Hepatocyte (in vitro differentiated cells): ENCODE results near the gene DEPP1. TPM values are rescaled to one million over a fixed set of nuclear protein-coding genes. Genes with fewer than 3 reads are reported as not detected.

ENCODE experiments used
- DNase-seq: peaks from one replicate; pipeline ENCODE4 v3.0.0-alpha.2; 2016; ENCODE audit warnings: low spot score
- H2AFZ ChIP-seq: fragments of 200-600 bp; sonication (generic); 2 replicates; pipeline ENCODE4 v1.6.0; 2016; ENCODE audit warnings: antibody characterized with exemption, mild to moderate bottlenecking
- H3K27ac ChIP-seq: fragments of 200-600 bp; sonication (generic); 2 replicates; pipeline ENCODE4 v1.5.1; 2016; ENCODE audit warnings: mild to moderate bottlenecking
- H3K27me3 ChIP-seq: fragments of 200-600 bp; sonication (generic); 2 replicates; pipeline ENCODE4 v1.6.1; 2016
- H3K36me3 ChIP-seq: fragments of 200-600 bp; sonication (generic); replicated peaks from 2 replicates; pipeline ENCODE4 v1.5.1; 2016; ENCODE audit warnings: low read depth; ENCODE audit not compliant: insufficient read depth
- H3K4me1 ChIP-seq: fragments of 200-600 bp; sonication (generic); 2 replicates; pipeline ENCODE4 v1.5.1; 2016; ENCODE audit warnings: mild to moderate bottlenecking, moderate library complexity; ENCODE audit not compliant: insufficient read depth
- H3K4me2 ChIP-seq: fragments of 200-600 bp; sonication (generic); 2 replicates; pipeline ENCODE4 v1.6.0; 2016
- H3K4me3 ChIP-seq: fragments of 200-600 bp; sonication (generic); 2 replicates; pipeline ENCODE4 v1.5.1; 2016; ENCODE audit warnings: mild to moderate bottlenecking
- H3K79me2 ChIP-seq: fragments of 200-600 bp; sonication (generic); 2 replicates; pipeline ENCODE4 v1.6.0; 2017; ENCODE audit warnings: mild to moderate bottlenecking
- H3K9me2 ChIP-seq: fragments of 200-600 bp; sonication (generic); replicated peaks from 2 replicates; pipeline ENCODE4 v1.6.0; 2017; ENCODE audit warnings: mild to moderate bottlenecking; ENCODE audit not compliant: insufficient read depth
- H3K9me3 ChIP-seq: fragments of 200-600 bp; sonication (generic); 2 replicates; pipeline ENCODE4 v1.5.1; 2016; ENCODE audit warnings: low read depth, mild to moderate bottlenecking
- H4K20me1 ChIP-seq: fragments of 200-600 bp; sonication (generic); 2 replicates; pipeline ENCODE4 v1.6.0; 2016; ENCODE audit warnings: mild to moderate bottlenecking; ENCODE audit not compliant: insufficient read depth, poor library complexity, severe bottlenecking
- EZH2 ChIP-seq: fragments of 200-600 bp; sonication (generic); IDR thresholded peaks from 2 replicates; pipeline ENCODE4 v1.6.1; 2016; ENCODE audit warnings: antibody characterized with exemption, mild to moderate bottlenecking, borderline replicate concordance
- EZH2phosphoT487 ChIP-seq: fragments of 200-600 bp; sonication (generic); IDR thresholded peaks from one replicate; pipeline ENCODE4 v1.6.1; 2018; ENCODE audit warnings: antibody characterized with exemption, mild to moderate bottlenecking, low read depth, moderate library complexity; ENCODE audit not compliant: unreplicated experiment, severe bottlenecking
- WGBS: methylation state at CpG from one replicate; pipeline ENCODE4 v1.1.6; 2016; ENCODE audit warnings: low lambda C conversion rate; ENCODE audit errors: missing lambda C conversion rate; 5-methylcytosine and 5-hydroxymethylcytosine counted together
- polyA plus RNA-seq: library from polyadenylated mRNA; unstranded; fragments of >200 nt; fragmentation: Nextera tagmentation; extraction: Ambion mirVana; gene quantifications from 2 replicates; pipeline ENCODE4 v1.2.1, GENCODE V29; 2016
- total RNA-seq: library from RNA; depleted of rRNA; stranded (reverse); fragments of >200 nt; gene quantifications from 2 replicates; pipeline ENCODE4 v1.2.3, GENCODE V29; 2014
- TF ChIP-seq, protein P1 (sequence below): fragments of 200-600 bp; sonication (generic); IDR thresholded peaks from 2 replicates; pipeline ENCODE4 v1.5.1; 2016; ENCODE audit warnings: antibody characterized with exemption, mild to moderate bottlenecking; ENCODE audit not compliant: poor library complexity

The DEPP1 gene
- total and polyA plus RNA-seq, 2 experiments from 2014 or later, result 30.6 to 54.7 TPM

DNA sequence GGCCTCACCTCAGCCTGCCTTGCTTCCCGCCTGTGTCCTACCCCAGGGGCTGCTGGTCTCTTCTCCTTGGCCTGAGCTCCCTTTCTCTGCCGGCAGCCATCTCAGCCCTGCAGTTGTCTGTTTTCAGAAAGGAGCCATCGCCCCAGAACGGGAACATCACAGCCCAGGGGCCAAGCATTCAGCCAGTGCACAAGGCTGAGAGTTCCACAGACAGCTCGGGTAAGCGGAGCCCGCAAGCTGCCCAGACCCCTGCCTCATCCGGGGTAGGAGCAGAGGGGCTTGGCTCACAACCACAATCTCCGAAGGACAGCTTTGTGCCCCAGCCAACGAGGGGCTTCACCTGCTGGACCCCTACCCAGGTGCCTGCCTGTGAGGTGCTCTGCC, 5.3 kb upstream of the DEPP1 start:
- Histone ChIP-seq H3K4me3 (no peak overlapping the region), H4K20me1 (no peaks in the 10 kb centered on the region), H3K4me2 (no peak overlapping the region), H3K27me3 (no peaks in the 10 kb centered on the region), H3K36me3 (no peaks in the 10 kb centered on the region), H3K9me2 (no peaks in the 10 kb centered on the region), H3K9me3 (no peaks in the 10 kb centered on the region), H3K79me2 (no peaks in the 10 kb centered on the region), H3K27ac (no peak overlapping the region), H2AFZ (no peak overlapping the region), H3K4me1 (peaks cover 45% of the 10 kb centered on the region)
- TF ChIP-seq EZH2phosphoT487 (no peak), EZH2 (no peak)
- TF ChIP-seq, protein P1, sequence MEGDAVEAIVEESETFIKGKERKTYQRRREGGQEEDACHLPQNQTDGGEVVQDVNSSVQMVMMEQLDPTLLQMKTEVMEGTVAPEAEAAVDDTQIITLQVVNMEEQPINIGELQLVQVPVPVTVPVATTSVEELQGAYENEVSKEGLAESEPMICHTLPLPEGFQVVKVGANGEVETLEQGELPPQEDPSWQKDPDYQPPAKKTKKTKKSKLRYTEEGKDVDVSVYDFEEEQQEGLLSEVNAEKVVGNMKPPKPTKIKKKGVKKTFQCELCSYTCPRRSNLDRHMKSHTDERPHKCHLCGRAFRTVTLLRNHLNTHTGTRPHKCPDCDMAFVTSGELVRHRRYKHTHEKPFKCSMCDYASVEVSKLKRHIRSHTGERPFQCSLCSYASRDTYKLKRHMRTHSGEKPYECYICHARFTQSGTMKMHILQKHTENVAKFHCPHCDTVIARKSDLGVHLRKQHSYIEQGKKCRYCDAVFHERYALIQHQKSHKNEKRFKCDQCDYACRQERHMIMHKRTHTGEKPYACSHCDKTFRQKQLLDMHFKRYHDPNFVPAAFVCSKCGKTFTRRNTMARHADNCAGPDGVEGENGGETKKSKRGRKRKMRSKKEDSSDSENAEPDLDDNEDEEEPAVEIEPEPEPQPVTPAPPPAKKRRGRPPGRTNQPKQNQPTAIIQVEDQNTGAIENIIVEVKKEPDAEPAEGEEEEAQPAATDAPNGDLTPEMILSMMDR, result no peak
- WGBS, result 88% methylated on average over 10 of the region's 10 CpGs
- DNase-seq, result no peak

- H3K4me1 ChIP-seq, result peaks cover 49% of the 10 kb centered on the region
- WGBS, result 91% methylated on average over 13 of the region's 13 CpGs
- DNase-seq, result no peak
- H3K9me3 ChIP-seq, result no peaks in the 10 kb centered on the region
- no peaks in the 10 kb centered on the region for H3K79me2 ChIP-seq
- H3K27ac ChIP-seq, result no peak overlapping the region
- H3K4me2 ChIP-seq, result no peak overlapping the region
- no peaks in the 10 kb centered on the region for H3K36me3 ChIP-seq
- TF ChIP-seq, protein P1, result no peak
- TF ChIP-seq EZH2phosphoT487, result no peak
- no peak for TF ChIP-seq EZH2
- H3K9me2 ChIP-seq, result no peaks in the 10 kb centered on the region
- H3K4me3 ChIP-seq, result no peak overlapping the region
- H4K20me1 ChIP-seq, result no peaks in the 10 kb centered on the region
- no peak overlapping the region for H2AFZ ChIP-seq
- no peaks in the 10 kb centered on the region for H3K27me3 ChIP-seq
Observed at GRCh38 chr10:44983066-44983894, 4.7 kb upstream of the DEPP1 start.

GRCh38 chr10:44982496-44982895, 3.9 kb upstream of the DEPP1 start:
- Histone ChIP-seq H3K27me3 (no peaks in the 10 kb centered on the region), H3K9me3 (no peaks in the 10 kb centered on the region), H3K79me2 (no peaks in the 10 kb centered on the region), H3K27ac (no peak overlapping the region), H3K36me3 (no peaks in the 10 kb centered on the region), H3K4me1 (peaks cover 57% of the 10 kb centered on the region), H3K4me3 (no peak overlapping the region), H2AFZ (no peak overlapping the region), H3K4me2 (no peak overlapping the region), H4K20me1 (no peaks in the 10 kb centered on the region), H3K9me2 (no peaks in the 10 kb centered on the region)
- TF ChIP-seq EZH2phosphoT487, result no peak
- TF ChIP-seq, protein P1, result no peak
- no peak for TF ChIP-seq EZH2
- 99% methylated on average over 9 of the region's 9 CpGs for WGBS
- no peak for DNase-seq
